Gastroesophageal sphincter (tissue), 4 donors: ENCODE data around the gene ADORA3. TPM values are rescaled to one million over a fixed set of nuclear protein-coding genes. Genes with fewer than 3 reads are reported as not detected.

Source experiments
- ATAC-seq: fragments of 150-250 bp; one replicate; pipeline ENCODE4 v1.9.1; 2016; ENCODE audit warnings: mild to moderate bottlenecking, moderate library complexity
- H3K27ac ChIP-seq, 4 donors: fragments of 200-600 bp; sonication (generic) in 3 of 4; 1 replicate in 3 of 4; 2 replicates in 1 of 4; pipeline ENCODE4 v1.5.1; 2016 to 2019
- H3K27me3 ChIP-seq: fragments of 200-600 bp; sonication (generic); one replicate; pipeline ENCODE4 v1.5.1; 2019
- H3K36me3 ChIP-seq, 2 donors: fragments of 200-600 bp; sonication (generic); one replicate each; pipeline ENCODE4 v1.5.1; 2019; ENCODE audit warnings: control low read depth in 1 of 2
- H3K4me1 ChIP-seq, 3 donors: fragments of 200-600 bp; sonication (generic); 1 replicate in 2 of 3; 2 replicates in 1 of 3; pipeline ENCODE4 v1.5.1; 2016 to 2019; ENCODE audit warnings: control low read depth in 2 of 3
- H3K4me3 ChIP-seq, 2 donors: fragments of 200-600 bp; sonication (generic); one replicate each; pipeline ENCODE4 v1.5.1; 2019; ENCODE audit warnings: mild to moderate bottlenecking in 1 of 2, moderate library complexity in 1 of 2
- H3K9me3 ChIP-seq, 3 donors: fragments of 200-600 bp; sonication (generic); one replicate each; pipeline ENCODE4 v1.5.1; 2017 to 2019; ENCODE audit warnings: control low read depth in 2 of 3
- CTCF ChIP-seq, 4 experiments: fragments of 200-600 bp in 2 of 4; fragments of 450-650 bp in 2 of 4; sonication (generic) in 1 of 4; IDR thresholded peaks; one replicate each; pipeline ENCODE4 v1.5.1; 2017 to 2019; ENCODE audit warnings: antibody characterized with exemption in 4 of 4, mild to moderate bottlenecking in 2 of 4, moderate library complexity in 2 of 4
- EP300 ChIP-seq: sonication (generic); formaldehyde crosslinking; IDR thresholded peaks from one replicate; pipeline ENCODE4 v1.6.1; 2017; ENCODE audit warnings: antibody characterized with exemption, mild to moderate bottlenecking
- POLR2A ChIP-seq, 2 donors: fragments of 450-650 bp; IDR thresholded peaks; one replicate each; pipeline ENCODE4 v1.6.1; 2017; ENCODE audit warnings: antibody characterized with exemption in 2 of 2, mild to moderate bottlenecking in 2 of 2, moderate library complexity in 1 of 2
- POLR2AphosphoS5 ChIP-seq: sonication (generic); formaldehyde crosslinking; IDR thresholded peaks from one replicate; pipeline ENCODE4 v1.6.1; 2017; ENCODE audit warnings: antibody characterized with exemption
- WGBS, 2 donors: methylation state at CpG; one replicate each; pipeline ENCODE4 v1.1.5; 2018; ENCODE audit warnings: low coverage in 1 of 2; 5-methylcytosine and 5-hydroxymethylcytosine counted together
- total RNA-seq, 4 donors: library from RNA; depleted of rRNA; stranded (reverse); fragments of >200 nt; gene quantifications; one replicate each; pipeline ENCODE4 v1.1.0, GENCODE V29; 2016

The ADORA3 gene
- total RNA-seq, 4 donors from 2014 or later, result 3.4 to 13.7 (median 7.8) TPM

GRCh38 chr1:111462370-111463028, 40.9 kb downstream of the ADORA3 start:
- Histone ChIP-seq H3K9me3 (no peaks in the 10 kb centered on the region), H3K27me3 (no peaks in the 10 kb centered on the region), H3K4me3 (no peak overlapping the region), H3K27ac (peak overlapping the region in 2 of 4 donors; percentile 10 to 30), H3K36me3 (peaks cover under 1 to 89% of the 10 kb centered on the region in 2 donors), H3K4me1 (peaks cover 0 to 10% (median 0%) of the 10 kb centered on the region in 3 donors)
- ATAC-seq, result no peak
- no peak for TF ChIP-seq POLR2AphosphoS5
- no peak for TF ChIP-seq EP300
- no peak for TF ChIP-seq POLR2A (IDR thresholded peaks at IDR 0.05)
- no peak for TF ChIP-seq CTCF (IDR thresholded peaks at IDR 0.05)
- 54 to 72% methylated on average over 3 to 4 of the region's 4 CpGs for WGBS, 2 donors

GRCh38 chr1:111461765-111462164, 41.7 kb downstream of the ADORA3 start:
- Histone ChIP-seq H3K4me3 (no peak overlapping the region), H3K4me1 (peaks cover 0 to 10% (median 0%) of the 10 kb centered on the region in 3 donors), H3K9me3 (no peaks in the 10 kb centered on the region), H3K27ac (no peak overlapping the region), H3K27me3 (no peaks in the 10 kb centered on the region), H3K36me3 (peaks cover 5 to 89% of the 10 kb centered on the region in 2 donors)
- TF ChIP-seq EP300, result no peak
- TF ChIP-seq POLR2A (IDR thresholded peaks at IDR 0.05), result no peak
- TF ChIP-seq POLR2AphosphoS5, result no peak
- no peak for TF ChIP-seq CTCF (IDR thresholded peaks at IDR 0.05)
- no peak for ATAC-seq
- WGBS, 2 donors, result 79 to 82% methylated on average over 2 to 5 of the region's 6 CpGs

GRCh38 chr1:111455642-111456031, 47.8 kb downstream of the ADORA3 start:
- 69 to 89% methylated on average over 3 of the region's 3 CpGs for WGBS, 2 donors
- no peak for TF ChIP-seq POLR2A (IDR thresholded peaks at IDR 0.05)
- no peak for TF ChIP-seq EP300
- no peak for TF ChIP-seq CTCF (IDR thresholded peaks at IDR 0.05)
- no peak for TF ChIP-seq POLR2AphosphoS5
- H3K36me3 ChIP-seq, result peaks cover 5 to 66% of the 10 kb centered on the region in 2 donors
- no peaks in the 10 kb centered on the region for H3K9me3 ChIP-seq
- ATAC-seq, result no peak
- no peak overlapping the region for H3K27ac ChIP-seq
- peaks cover 15 to 55% (median 26%) of the 10 kb centered on the region in 3 donors for H3K4me1 ChIP-seq
- H3K4me3 ChIP-seq, result no peak overlapping the region
- H3K27me3 ChIP-seq, result no peaks in the 10 kb centered on the region

DNA sequence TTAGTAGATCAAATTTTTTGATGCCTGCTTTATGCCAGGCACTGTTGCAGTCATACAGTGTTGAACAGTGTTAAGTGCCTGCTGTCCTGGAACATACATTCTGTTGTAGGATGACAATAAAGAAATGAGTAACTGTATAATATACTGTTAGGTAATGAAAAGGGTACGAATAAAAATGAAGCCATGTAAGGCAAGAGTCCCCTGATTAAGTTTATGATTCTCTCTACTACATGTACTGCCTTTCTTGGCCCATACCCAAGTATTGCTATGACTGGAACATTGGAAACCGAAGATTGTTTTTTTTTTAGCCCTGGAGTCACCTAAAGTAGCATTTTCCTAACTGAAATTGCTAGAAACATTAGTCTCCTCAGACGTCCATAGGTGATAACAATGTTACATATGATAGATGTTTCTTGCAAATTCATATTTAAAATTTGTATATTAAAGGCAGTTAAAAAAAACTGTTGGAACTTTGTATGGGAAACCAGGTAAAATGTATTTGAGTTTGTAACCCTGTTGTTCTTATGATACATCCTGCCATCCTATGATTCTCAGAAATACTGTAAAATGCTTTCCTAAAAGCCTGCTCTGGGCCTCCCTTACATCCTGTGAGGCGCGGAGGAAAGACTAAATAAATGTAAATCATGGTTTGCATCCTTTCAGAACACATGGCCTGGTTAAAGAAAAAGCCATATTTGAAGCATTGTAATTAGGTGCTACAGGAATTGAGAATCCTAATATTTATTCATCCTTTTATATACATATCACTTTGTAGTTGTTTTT, 48.4 kb downstream of the ADORA3 start:
- Histone ChIP-seq H3K27ac (no peak overlapping the region), H3K4me3 (no peak overlapping the region), H3K27me3 (no peaks in the 10 kb centered on the region), H3K36me3 (peaks cover 5 to 60% of the 10 kb centered on the region in 2 donors), H3K4me1 (peaks cover 21 to 61% (median 31%) of the 10 kb centered on the region in 3 donors), H3K9me3 (no peaks in the 10 kb centered on the region)
- TF ChIP-seq EP300, result no peak
- no peak for TF ChIP-seq POLR2A (IDR thresholded peaks at IDR 0.05)
- no peak for TF ChIP-seq POLR2AphosphoS5
- no peak for TF ChIP-seq CTCF (IDR thresholded peaks at IDR 0.05)
- WGBS, 2 donors, result 47 to 58% methylated on average over 5 of the region's 5 CpGs
- ATAC-seq, result no peak
